GM21515 (cell line): ENCODE measurements around the gene UBAP1L.
"Not testable (repeated sequence)": the region's sequence is repeated elsewhere in the genome, so short reads cannot be mapped to it uniquely, and the experiment has no call there.

Experiments used
- ATAC-seq: cut with Tn5 transposase; IDR thresholded peaks from one replicate; pipeline ENCODE4 v1.9.1; 2021; ENCODE audit not compliant: unreplicated experiment

The UBAP1L gene

GRCh38 chr15:65044724-65045481, 70.1 kb downstream of the UBAP1L start, which contains the start of gene SLC51B:
Gene SLC51B, plus strand, starts transcription at chr15:65045387. Its CDS starts 4,618 bp downstream, at chr15:65050005.
- ATAC-seq: no peak

GRCh38 chr15:65044218-65044617, 70.8 kb downstream of the UBAP1L start:
- ATAC-seq: not testable (repeated sequence)

- ATAC-seq: no peak
Measured at GRCh38 chr15:65042776-65043327, 72.1 kb downstream of the UBAP1L start.
